Hepatocyte (in vitro differentiated cells): Measurements from ENCODE around the gene TP53RK.

Experiments used
- EZH2 ChIP-seq: fragments of 200-600 bp; sonication (generic); IDR thresholded peaks from 2 replicates; pipeline ENCODE4 v1.6.1; 2016; ENCODE audit warnings: antibody characterized with exemption, mild to moderate bottlenecking, borderline replicate concordance
- EZH2phosphoT487 ChIP-seq: fragments of 200-600 bp; sonication (generic); IDR thresholded peaks from one replicate; pipeline ENCODE4 v1.6.1; 2018; ENCODE audit warnings: antibody characterized with exemption, mild to moderate bottlenecking, low read depth, moderate library complexity; ENCODE audit not compliant: unreplicated experiment, severe bottlenecking
- TF ChIP-seq, protein P1 (sequence below): fragments of 200-600 bp; sonication (generic); IDR thresholded peaks from 2 replicates; pipeline ENCODE4 v1.5.1; 2016; ENCODE audit warnings: antibody characterized with exemption, mild to moderate bottlenecking; ENCODE audit not compliant: poor library complexity

DNA sequence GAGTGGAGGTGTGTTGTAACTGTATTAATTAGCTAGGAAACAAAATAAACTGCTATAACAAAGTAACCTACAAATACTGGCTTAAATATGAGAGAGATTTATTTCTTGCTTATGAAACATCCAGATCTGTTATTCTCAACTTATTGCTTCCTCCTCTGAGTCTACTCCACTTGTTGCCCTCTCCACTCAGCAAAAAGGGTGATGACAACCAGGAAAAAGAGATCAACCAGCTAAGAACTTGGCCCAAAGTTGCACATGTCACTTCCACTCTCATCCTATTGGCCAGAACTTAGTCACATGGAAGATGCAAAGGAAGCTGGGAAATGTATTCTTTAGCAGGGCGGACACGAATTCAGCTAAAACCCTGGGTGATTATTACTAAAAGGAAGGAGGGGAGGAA lies 5.2 kb upstream of the TP53RK start:
- TF ChIP-seq EZH2phosphoT487 (no peak), EZH2 (no peak)
- TF ChIP-seq, protein P1, sequence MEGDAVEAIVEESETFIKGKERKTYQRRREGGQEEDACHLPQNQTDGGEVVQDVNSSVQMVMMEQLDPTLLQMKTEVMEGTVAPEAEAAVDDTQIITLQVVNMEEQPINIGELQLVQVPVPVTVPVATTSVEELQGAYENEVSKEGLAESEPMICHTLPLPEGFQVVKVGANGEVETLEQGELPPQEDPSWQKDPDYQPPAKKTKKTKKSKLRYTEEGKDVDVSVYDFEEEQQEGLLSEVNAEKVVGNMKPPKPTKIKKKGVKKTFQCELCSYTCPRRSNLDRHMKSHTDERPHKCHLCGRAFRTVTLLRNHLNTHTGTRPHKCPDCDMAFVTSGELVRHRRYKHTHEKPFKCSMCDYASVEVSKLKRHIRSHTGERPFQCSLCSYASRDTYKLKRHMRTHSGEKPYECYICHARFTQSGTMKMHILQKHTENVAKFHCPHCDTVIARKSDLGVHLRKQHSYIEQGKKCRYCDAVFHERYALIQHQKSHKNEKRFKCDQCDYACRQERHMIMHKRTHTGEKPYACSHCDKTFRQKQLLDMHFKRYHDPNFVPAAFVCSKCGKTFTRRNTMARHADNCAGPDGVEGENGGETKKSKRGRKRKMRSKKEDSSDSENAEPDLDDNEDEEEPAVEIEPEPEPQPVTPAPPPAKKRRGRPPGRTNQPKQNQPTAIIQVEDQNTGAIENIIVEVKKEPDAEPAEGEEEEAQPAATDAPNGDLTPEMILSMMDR, result no peak
